ENCODE measurements around the gene ATXN10. TPM values are rescaled to one million over a fixed set of nuclear protein-coding genes. Genes with fewer than 3 reads are reported as not detected.

ATXN10 gene
- total and polyA plus RNA-seq, 2 of the 13 experiments (the other 11 are each of a cell fraction or from before 2014, with no cell fraction given) = 60.1 to 194 TPM

DNA sequence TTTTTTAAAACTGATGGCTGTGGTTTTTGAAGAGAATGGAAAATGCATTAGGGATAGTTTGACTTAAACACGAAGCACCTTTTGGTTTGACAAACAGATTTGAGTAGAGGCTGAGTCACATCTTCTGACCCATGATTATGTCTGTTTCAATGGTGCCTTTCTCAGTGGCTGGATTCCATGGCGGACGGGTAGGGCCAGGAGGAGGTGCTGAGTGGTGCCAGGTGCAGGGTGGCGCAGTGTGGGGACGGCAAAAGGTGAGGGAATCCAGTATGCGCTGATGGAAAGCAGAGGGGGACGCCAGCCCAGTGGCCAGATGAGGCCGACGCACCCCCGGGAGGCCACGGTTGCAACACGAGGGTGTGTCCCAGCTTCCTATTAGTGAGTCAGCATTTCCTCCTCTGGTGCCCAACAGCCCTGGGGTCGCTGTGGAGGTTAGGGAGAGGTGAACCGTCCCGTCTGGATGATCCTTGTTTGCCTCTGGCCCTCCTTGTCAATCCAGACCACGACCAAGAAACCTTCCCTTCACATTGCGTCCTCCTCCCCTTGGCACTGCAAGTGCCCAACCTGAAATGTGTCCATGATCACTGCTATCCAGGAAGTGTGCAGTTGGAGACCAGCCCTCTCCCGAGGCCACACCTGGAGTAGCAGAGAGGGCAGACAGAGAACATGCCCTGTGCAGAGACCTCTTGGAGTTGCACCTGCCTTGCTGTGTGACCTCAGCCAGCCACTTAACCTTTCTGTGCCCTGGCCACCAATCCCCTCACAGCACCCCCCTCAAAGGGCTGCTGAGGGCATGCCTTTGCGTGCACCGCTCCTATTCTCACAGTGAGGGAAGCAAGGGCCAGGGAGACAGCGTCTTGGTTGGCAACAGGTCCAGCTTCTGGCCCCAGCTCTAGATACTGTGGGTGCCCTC, 32.5 kb upstream of the ATXN10 start (continued):
- no peak for TF ChIP-seq NR2C2 (CRISPR knock-in tag; IDR thresholded peaks at IDR 0.05; ENCODE audit: borderline replicate concordance)
- TF ChIP-seq KLF16 (CRISPR knock-in tag; IDR thresholded peaks at IDR 0.05) = peak in 1 of 2 experiments; percentile 64; a peak in 1 of 4 replicates
- TF ChIP-seq ZNF572 (CRISPR knock-in tag; IDR thresholded peaks at IDR 0.05) = no peak
- peak; percentile 51; the same call in 1 of the 2 replicates for TF ChIP-seq KDM2A (CRISPR knock-in tag; IDR thresholded peaks at IDR 0.05; ENCODE audit: borderline replicate concordance, low read depth)
- TF ChIP-seq TOE1 (CRISPR knock-in tag; IDR thresholded peaks at IDR 0.05) = no peak
- no peak for TF ChIP-seq ZNF569 (CRISPR knock-in tag; IDR thresholded peaks at IDR 0.05; ENCODE audit: borderline replicate concordance)
- TF ChIP-seq ZNF282 (IDR thresholded peaks at IDR 0.05; ENCODE audit: partially characterized antibody) = no peak
- no peak for TF ChIP-seq ZBTB40 (IDR thresholded peaks at IDR 0.05)
- 0 out of 2 replicates have a peak, but pooled peaks have one; percentile 24 for TF ChIP-seq ZBTB40 (CRISPR knock-in tag; IDR thresholded peaks at IDR 0.05)
- TF ChIP-seq NFKB2 (CRISPR knock-in tag; IDR thresholded peaks at IDR 0.05; ENCODE audit: borderline replicate concordance) = peak; percentile 22; the same call in 1 of the 2 replicates
- TF ChIP-seq, protein P1, sequence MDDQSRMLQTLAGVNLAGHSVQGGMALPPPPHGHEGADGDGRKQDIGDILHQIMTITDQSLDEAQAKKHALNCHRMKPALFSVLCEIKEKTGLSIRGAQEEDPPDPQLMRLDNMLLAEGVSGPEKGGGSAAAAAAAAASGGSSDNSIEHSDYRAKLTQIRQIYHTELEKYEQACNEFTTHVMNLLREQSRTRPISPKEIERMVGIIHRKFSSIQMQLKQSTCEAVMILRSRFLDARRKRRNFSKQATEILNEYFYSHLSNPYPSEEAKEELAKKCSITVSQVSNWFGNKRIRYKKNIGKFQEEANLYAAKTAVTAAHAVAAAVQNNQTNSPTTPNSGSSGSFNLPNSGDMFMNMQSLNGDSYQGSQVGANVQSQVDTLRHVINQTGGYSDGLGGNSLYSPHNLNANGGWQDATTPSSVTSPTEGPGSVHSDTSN (CRISPR knock-in tag; IDR thresholded peaks at IDR 0.05; ENCODE audit: borderline replicate concordance) = no peak
- TF ChIP-seq ZNF543 (CRISPR knock-in tag; IDR thresholded peaks at IDR 0.05) = no peak
- no peak for TF ChIP-seq ZNF713 (CRISPR knock-in tag; IDR thresholded peaks at IDR 0.05)
- TF ChIP-seq FOXA3 (CRISPR knock-in tag; IDR thresholded peaks at IDR 0.05) = no peak
- TF ChIP-seq, protein P2, sequence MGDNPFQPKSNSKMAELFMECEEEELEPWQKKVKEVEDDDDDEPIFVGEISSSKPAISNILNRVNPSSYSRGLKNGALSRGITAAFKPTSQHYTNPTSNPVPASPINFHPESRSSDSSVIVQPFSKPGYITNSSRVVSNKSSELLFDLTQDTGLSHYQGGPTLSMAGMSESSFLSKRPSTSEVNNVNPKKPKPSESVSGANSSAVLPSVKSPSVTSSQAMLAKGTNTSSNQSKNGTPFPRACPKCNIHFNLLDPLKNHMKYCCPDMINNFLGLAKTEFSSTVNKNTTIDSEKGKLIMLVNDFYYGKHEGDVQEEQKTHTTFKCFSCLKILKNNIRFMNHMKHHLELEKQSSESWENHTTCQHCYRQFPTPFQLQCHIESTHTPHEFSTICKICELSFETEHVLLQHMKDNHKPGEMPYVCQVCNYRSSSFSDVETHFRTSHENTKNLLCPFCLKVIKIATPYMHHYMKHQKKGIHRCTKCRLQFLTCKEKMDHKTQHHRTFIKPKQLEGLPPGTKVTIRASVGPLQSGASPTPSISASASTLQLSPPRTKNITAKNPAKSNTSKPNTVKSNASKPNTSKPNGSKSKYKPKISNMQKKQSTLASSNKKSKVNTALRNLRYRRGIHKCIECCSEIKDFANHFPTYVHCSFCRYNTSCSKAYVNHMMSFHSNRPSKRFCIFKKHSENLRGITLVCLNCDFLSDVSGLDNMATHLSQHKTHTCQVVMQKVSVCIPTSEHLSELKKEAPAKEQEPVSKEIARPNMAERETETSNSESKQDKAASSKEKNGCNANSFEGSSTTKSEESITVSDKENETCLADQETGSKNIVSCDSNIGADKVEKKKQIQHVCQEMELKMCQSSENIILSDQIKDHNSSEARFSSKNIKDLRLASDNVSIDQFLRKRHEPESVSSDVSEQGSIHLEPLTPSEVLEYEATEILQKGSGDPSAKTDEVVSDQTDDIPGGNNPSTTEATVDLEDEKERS (CRISPR knock-in tag; IDR thresholded peaks at IDR 0.05) = no peak

All from HepG2 (cell line).